GM21381 (cell line): Measurements from ENCODE around the gene ANKRA2.

Source experiments
- ATAC-seq: cut with Tn5 transposase; IDR thresholded peaks from one replicate; pipeline ENCODE4 v1.9.1; 2021; ENCODE audit warnings: mild to moderate bottlenecking, moderate library complexity; ENCODE audit not compliant: unreplicated experiment

Gene ANKRA2

GRCh38 chr5:73507062-73507461, 58.4 kb downstream of the ANKRA2 start:
- ATAC-seq, result no peak

GRCh38 chr5:73506459-73506955, 58.9 kb downstream of the ANKRA2 start:
- ATAC-seq, result no peak
